Left ventricle myocardium inferior (tissue), 1 donor: ENCODE results near the gene RFT1. TPM values are rescaled to one million over a fixed set of nuclear protein-coding genes. Genes with fewer than 3 reads are reported as not detected.

Experiments used
- DNase-seq: peaks from one replicate; pipeline ENCODE4 v3.0.0-alpha.2; 2020
- H3K27ac ChIP-seq: fragments of 200-600 bp; replicated peaks from 2 replicates; pipeline ENCODE4 v1.8.0; 2021
- H3K27me3 ChIP-seq: fragments of 200-600 bp; 2 replicates; pipeline ENCODE4 v1.8.0; 2021; ENCODE audit warnings: low read depth
- H3K36me3 ChIP-seq: fragments of 200-600 bp; 2 replicates; pipeline ENCODE4 v1.8.0; 2021
- H3K4me1 ChIP-seq: fragments of 200-600 bp; 2 replicates; pipeline ENCODE4 v1.8.0; 2021
- H3K4me3 ChIP-seq: fragments of 200-600 bp; 2 replicates; pipeline ENCODE4 v1.8.0; 2021; ENCODE audit warnings: mild to moderate bottlenecking, moderate library complexity
- H3K9me3 ChIP-seq: fragments of 200-600 bp; replicated peaks from 2 replicates; pipeline ENCODE4 v1.8.0; 2021
- intact Hi-C: fragments of 100-400 bp; cut with micrococcal nuclease; formaldehyde crosslinking; loops from one replicate; pipeline ENCODE4 v1.11.0; 2022
- total RNA-seq: library from RNA; stranded (reverse); fragmentation: NEBNext Ultra II Directional; extraction: Animal tissue kit (Norgen Biotek cat#: 25700); gene quantifications from one replicate; pipeline ENCODE4 v1.2.1, GENCODE V29; 2021
- TF ChIP-seq, protein P1 (sequence below): fragments of 200-600 bp; IDR thresholded peaks from 2 replicates; pipeline ENCODE4 v1.8.0; 2021; ENCODE audit warnings: antibody characterized with exemption, mild to moderate bottlenecking, borderline replicate concordance
- donor health status: DM: no; HTN: yes; CAD: no; lungs with severe emphysema.

The RFT1 gene
- total RNA-seq, 1 donor from 2014 or later, result 9.4 TPM

DNA sequence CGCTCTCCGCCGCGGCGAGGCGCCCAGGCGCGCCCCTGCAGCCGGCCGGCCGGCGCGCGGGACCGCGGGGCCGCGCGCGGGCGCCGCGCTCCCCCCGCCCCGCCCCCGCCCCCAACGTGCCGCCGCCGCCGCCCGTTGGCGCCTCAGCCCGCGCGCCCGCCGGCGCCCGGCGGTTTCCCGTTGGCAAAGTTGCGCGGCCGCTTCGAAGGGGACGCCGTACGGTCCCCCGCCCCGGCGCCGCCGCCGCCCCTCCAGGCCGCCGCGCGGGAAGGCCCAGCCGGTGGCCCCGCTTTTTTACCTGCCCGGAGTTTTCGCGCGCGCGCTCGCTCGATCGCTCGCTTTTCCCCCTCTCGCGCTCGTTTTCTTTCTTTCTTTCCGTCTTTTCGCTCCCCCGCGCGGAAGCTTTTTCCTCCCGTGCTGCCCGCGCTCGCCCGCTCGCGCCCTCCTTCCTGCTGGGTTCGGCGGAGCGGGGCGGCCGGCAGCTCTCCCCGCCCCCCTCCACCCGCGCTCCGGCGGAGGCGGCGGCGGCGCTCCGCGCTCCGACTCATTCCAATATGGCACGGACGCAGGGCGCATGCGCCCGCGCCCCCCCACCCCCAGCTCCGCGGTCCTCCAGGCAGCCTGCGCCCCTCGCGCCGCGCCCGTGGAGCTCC, 84.6 kb downstream of the RFT1 start, which contains the start of gene SFMBT1:
Gene SFMBT1, minus strand, starts transcription at position 556 of the 653 bp plus-strand sequence. CDS start 76,945 bp downstream, outside the sequence.
- Histone ChIP-seq H3K27me3 (no peaks in the 10 kb centered on the region), H3K9me3 (no peaks in the 10 kb centered on the region), H3K27ac (peak within 1 kb of the TSS; percentile 95), H3K36me3 (no peaks in the 10 kb centered on the region), H3K4me1 (peaks cover 44% of the 10 kb centered on the region), H3K4me3 (peak within 1 kb of the TSS; percentile 97)
- peak; percentile 70 for DNase-seq
- intact Hi-C loops, result no loop called here
- TF ChIP-seq, protein P1, sequence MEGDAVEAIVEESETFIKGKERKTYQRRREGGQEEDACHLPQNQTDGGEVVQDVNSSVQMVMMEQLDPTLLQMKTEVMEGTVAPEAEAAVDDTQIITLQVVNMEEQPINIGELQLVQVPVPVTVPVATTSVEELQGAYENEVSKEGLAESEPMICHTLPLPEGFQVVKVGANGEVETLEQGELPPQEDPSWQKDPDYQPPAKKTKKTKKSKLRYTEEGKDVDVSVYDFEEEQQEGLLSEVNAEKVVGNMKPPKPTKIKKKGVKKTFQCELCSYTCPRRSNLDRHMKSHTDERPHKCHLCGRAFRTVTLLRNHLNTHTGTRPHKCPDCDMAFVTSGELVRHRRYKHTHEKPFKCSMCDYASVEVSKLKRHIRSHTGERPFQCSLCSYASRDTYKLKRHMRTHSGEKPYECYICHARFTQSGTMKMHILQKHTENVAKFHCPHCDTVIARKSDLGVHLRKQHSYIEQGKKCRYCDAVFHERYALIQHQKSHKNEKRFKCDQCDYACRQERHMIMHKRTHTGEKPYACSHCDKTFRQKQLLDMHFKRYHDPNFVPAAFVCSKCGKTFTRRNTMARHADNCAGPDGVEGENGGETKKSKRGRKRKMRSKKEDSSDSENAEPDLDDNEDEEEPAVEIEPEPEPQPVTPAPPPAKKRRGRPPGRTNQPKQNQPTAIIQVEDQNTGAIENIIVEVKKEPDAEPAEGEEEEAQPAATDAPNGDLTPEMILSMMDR, result no peak

DNA sequence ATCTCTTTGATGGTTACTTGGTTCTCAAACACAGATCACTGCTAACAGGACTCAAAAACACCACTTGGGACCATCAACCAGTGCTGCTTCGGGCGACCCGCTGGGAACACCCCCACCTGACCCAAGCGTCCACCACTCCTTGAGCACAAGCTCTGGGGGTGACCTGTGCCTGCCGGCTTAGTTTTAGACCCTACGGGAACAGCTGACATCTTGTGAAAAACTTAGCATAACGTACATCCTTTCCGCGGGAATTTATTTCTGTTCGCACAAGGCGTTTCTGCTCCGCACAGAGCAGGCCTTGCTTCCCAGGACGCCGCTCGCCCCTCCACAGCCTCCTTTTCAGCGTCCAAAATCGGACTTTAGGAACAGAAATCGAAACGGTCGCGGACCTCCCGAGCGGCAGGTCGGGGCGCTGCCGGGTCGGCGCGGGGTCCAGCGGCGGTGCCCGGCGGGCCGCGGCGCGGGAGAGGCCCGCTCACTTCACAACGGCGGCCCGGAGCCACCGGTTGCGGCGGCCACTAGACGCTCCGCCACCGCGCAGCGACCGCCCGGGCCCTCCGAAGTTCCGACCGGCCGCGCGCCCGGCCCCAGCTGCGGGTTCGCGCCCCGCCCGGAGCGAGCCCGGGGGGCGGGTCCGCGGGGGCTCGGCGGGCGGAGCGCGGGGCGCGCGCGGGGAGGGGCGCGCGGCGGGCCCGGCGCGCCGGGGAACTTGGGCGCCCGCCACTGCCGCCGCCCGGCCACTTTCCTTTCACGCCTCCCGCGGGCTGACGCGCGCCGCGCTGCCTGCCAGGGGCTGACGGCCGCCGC, 85.3 kb downstream of the RFT1 start:
- no peaks in the 10 kb centered on the region for H3K36me3 ChIP-seq
- TF ChIP-seq, protein P1, result no peak
- peak; percentile 66 for DNase-seq
- H3K27me3 ChIP-seq, result no peaks in the 10 kb centered on the region
- H3K27ac ChIP-seq, result peak overlapping the region; percentile 91
- H3K9me3 ChIP-seq, result no peaks in the 10 kb centered on the region
- H3K4me3 ChIP-seq, result peak overlapping the region; percentile 97
- intact Hi-C loops, result no loop called here
- peaks cover 50% of the 10 kb centered on the region for H3K4me1 ChIP-seq

DNA sequence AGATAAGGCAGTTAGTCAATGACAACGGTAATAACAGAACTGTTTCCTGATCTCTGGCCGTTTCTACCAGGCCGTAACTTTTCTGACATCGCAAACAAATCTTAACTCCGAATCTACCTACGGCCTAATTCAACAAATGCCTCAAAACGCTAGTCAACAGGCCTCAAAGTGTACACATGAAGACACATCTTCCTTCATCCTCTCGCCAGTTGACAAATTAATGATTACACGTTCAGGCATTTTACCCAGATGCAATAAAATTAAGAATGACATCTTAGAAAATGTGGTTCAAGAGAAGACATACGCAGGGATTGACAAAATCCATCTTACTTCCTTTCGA, 85.9 kb downstream of the RFT1 start:
- Histone ChIP-seq H3K36me3 (no peaks in the 10 kb centered on the region), H3K27me3 (no peaks in the 10 kb centered on the region), H3K27ac (peak overlapping the region; percentile 91), H3K4me3 (peak overlapping the region; percentile 97), H3K4me1 (peaks cover 50% of the 10 kb centered on the region), H3K9me3 (no peaks in the 10 kb centered on the region)
- intact Hi-C loops, result no loop called here
- TF ChIP-seq, protein P1, result no peak
- no peak for DNase-seq

DNA sequence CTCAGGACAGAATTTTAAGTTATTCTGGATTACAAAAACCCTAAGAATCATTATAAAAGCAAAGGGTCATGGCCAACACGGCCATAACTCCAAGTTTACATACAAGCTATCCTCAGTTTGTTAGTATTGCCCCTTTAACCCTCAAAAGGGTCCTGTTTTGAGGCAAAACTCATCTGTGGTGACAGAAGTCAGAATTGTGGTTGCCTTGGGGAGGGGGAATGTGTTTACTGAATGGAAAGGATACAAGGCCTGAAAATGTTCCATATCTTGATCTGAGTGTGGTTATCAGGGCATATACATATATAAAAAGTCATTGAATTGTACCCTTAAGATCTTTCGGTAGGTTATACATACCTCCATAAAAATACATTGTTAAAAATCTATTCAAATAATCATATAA, 86.5 kb downstream of the RFT1 start:
- peaks cover 50% of the 10 kb centered on the region for H3K4me1 ChIP-seq
- H3K27ac ChIP-seq, result no peak overlapping the region
- peak overlapping the region; percentile 97 for H3K4me3 ChIP-seq
- intact Hi-C loops, result no loop called here
- no peak for DNase-seq
- no peaks in the 10 kb centered on the region for H3K27me3 ChIP-seq
- H3K36me3 ChIP-seq, result no peaks in the 10 kb centered on the region
- H3K9me3 ChIP-seq, result no peaks in the 10 kb centered on the region
- TF ChIP-seq, protein P1, result no peak

DNA sequence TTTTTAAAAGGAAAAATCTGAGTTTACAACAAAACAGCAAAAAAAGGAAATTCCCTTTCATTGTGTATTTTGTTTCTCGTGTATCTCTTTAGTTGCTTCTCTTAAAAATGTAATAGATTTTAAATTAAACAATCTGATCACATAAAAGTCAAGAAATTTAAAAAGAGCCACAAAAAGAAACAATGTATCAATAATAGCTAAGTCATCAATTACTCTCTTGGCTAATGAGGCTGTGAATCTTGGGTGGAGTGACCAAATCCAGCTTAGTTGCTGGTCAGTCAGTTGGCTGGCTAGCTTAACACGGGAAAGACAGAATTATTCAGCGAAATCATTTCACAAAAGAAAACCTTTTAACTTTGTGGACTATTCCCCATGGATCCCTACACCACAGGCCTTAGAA, 87.6 kb downstream of the RFT1 start:
- TF ChIP-seq, protein P1, result no peak
- H3K27me3 ChIP-seq, result no peaks in the 10 kb centered on the region
- no peaks in the 10 kb centered on the region for H3K9me3 ChIP-seq
- no peak for DNase-seq
- no peaks in the 10 kb centered on the region for H3K36me3 ChIP-seq
- peaks cover 50% of the 10 kb centered on the region for H3K4me1 ChIP-seq
- H3K4me3 ChIP-seq, result no peak overlapping the region
- no peak overlapping the region for H3K27ac ChIP-seq
- intact Hi-C loops, result no loop called here
